Endometrium (tissue), 2 donors: ENCODE data around the gene SEPTIN6.
"Not testable (repeated sequence)": the region's sequence is repeated elsewhere in the genome, so short reads cannot be mapped to it uniquely, and the experiment has no call there.

Experiments
- FAIRE-seq: peaks from 2 replicates; lab custom pipeline; 2012; peaks lifted over from hg19 to GRCh38; lab: Jason Lieb, UNC
- donor health status: control.
- donor health status: control.

SEPTIN6 gene

GRCh38 chrX:119690921-119691716, 1.8 kb downstream of the SEPTIN6 start:
- no peak for FAIRE-seq

GRCh38 chrX:119688911-119689321, 4.1 kb downstream of the SEPTIN6 start:
- no peak for FAIRE-seq

DNA sequence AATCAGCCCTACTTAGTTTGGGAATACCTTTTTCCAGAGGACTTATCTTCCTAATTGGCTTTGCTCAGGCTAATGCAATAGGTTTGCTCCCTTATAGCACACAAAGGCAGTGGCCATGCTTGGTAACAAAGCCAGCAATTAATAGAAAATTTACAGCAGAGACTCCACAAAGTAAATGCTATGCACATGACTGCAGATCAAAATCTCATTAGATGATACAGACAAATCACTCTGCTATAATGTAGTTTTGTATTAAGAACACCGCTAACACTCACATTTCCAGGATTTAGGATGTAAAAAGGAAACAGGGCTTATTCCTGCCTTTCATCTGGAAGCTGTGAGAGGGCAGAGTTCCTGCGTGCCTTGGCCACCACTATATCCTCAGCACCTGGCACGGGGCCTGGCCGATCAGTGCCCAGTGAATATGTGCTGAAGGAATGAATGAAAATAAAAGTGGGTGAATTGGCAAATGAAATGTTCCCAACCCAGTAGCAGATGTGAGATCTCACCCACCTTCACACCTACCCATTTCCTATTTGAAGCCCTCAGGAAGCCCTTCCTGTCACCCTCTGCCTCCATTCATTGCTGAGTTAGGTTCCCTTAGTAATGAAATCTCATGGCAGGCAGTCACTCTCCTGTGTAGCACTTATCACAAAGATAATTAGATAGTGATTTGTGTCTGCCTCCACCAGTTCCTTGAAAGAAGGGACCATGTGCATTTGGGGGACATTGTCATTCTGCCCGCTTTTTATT, 5.1 kb downstream of the SEPTIN6 start:
- no peak for FAIRE-seq

- FAIRE-seq = no peak
These were observed 6.8 kb downstream of the SEPTIN6 start for GRCh38 chrX:119686087-119686691.

DNA sequence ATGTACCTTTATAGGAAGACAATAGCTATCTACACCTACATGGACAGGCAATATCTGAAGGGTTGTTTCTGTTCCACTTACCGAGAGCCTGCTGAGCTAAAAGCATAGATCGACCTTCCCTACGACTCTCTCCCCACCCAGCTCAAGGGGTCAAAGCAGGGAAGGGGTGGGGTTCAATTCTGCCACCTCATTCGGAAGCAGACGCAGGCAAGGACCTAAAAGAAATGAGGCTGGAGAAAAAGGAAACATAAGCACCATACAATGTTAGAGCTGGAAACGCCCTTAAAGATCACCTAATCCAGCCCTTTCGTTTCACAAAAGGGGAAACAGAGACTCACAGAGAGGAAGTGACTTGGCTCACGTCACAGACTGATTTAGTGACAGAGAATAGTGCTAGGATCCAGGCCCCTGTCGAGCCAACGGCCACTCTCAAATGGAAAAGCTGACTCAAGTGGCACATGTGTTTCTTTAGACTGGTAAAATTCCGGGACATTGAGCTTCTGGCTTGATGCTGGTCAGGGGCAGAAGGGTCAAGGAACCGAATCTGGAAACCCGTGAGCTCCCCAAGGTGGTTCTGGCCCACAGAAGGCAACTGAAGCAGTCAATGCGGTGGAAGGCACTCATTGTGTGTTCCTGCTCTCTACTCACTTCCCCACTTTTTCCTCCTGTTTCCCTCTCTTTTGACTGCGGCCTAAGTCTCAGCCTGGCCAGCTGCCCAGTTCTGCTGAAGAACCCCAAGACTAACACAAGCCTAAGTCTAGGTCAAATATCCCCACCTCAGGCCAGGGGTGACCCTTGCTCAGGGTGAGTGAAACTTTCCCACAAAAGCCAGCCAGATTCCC, 7.5 kb downstream of the SEPTIN6 start:
- FAIRE-seq = no peak

DNA sequence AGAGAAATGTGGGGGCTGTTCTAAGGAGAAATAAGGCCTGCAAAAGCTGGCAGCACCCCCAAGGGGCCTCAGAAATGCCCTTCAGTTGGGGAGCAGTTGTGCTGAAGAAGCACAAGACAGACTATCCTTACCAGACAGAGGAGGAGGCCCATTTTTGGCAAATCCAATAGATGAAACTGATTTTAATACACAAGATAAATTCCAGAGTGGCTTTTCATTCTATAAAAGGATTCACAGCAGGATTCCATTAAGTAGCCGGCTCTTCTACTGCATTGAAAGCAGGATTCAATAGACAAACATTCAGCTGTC, 8.1 kb downstream of the SEPTIN6 start:
- no peak for FAIRE-seq

GRCh38 chrX:119684312-119684711, 8.7 kb downstream of the SEPTIN6 start:
- FAIRE-seq = not testable (repeated sequence)

- no peak for FAIRE-seq
These were observed 10.7 kb downstream of the SEPTIN6 start for GRCh38 chrX:119682019-119682989.

DNA sequence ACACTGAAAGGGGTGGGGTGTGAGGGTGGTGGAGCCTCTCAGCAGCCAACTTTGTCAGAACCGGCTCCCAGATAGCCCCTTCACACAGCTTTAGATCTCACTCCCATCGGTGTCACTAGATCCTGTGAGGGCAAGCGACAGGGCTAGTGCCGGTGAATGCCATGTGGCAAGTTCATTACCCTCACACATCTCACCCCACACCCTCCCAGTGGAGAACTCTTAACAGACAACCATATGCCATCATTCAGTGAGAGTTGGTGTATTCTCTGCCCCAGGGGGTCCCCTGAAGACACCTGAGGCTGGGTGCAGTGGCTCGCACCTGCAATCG, 15.3 kb downstream of the SEPTIN6 start:
- no peak for FAIRE-seq

DNA sequence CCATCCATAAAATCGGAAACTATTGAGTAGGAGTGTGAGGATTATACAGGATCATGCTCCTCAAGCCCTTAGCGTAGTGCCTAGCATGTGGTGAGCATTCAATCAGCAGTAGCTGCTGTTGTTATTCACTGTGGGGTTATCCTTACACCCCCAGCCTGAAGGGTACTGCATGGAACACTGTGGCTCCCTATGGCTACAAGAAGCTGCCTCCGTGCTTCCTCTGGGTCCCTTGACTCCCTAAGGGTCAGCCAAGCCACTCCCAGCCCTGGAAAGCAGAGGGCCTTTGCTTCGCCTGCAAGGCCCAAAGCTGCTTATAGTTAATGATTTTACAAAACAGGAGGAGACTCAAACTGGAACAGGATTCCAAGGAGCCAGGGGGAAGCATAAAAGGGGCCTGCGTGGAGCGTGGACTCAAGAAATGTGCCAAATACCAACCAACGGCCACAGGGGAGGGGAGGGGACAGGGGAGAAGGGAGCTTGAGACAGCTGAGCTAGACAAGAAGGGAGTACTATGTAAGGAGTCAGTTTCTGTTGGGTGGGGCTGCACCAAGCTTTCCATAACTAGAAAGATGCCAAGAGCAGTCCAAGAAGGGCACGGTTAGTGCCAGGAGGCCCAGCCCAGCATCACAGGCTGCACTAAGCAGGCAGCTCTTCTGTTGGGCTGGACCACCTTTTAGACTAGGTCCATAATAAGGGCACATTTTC, 15.9 kb downstream of the SEPTIN6 start:
- no peak for FAIRE-seq

GRCh38 chrX:119673336-119673735, 19.6 kb downstream of the SEPTIN6 start:
- no peak for FAIRE-seq

GRCh38 chrX:119672426-119672825, 20.5 kb downstream of the SEPTIN6 start:
- no peak for FAIRE-seq

DNA sequence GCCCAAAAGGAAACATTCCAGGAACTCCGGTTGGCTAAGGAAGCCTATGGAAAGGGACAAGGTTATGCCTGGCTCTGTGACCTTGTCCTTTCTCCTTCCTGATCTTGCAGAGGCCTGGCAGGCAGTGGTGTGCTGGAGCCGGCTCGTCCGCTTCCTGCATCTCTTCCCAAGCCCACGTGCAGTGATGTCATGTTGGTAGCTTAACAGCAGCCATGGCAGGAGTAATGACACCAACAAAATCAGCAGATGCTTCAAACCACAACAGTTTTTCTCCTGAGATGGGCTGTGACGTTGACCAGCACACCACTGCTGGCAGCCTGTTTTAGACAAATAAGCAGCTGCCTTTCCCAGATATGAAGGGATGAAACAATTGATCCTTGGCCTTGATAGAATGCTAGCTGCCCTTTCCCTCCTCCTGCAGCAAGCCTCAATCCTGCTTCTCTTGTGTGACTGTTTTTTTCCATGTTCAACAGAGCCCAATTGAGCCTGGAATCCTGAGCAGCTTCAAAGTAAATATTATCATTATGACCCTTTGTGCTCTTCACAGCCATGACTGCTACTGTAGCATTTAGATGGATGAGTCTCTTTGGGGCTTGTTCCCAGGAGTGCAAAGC, 23.4 kb downstream of the SEPTIN6 start:
- FAIRE-seq = no peak

DNA sequence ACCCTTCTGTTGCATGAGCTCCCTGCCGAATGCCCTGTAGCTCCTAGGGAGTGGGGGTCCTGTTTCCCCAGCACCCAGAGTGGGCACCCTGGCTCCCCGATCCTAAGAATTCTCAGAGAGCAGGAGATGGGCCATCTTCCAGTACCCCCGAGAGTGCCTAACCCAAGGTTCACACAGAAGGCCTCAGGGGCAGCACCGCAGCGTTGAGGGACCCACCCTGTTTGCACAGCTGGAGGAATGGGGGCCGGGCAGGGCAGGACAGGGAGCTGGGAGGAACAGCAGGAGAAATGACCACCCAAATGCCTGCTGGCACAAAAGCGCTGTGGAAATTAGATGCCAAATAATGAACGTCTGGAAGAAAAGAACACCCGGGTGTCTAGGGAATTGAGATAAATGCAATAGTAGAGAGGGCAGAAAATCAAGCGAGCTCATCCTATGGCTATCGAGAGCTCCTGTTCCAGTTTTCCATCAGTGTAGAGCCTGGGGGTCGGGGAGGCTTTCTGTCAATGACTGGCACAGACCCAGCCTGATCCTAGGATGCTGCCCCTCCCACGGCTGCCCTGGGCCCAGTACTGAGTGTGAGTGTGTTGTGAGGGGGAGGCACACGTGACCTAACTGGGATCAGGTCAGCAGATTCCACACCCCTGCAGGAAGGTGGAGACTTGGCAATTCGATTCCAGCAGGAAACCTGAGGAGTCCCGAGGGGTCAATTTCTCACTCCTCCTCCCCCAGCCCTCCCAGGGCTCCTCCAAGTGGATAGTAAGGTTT, 25.7 kb downstream of the SEPTIN6 start:
- FAIRE-seq = no peak

GRCh38 chrX:119664877-119665276, 28.1 kb downstream of the SEPTIN6 start:
- not testable (repeated sequence) for FAIRE-seq

DNA sequence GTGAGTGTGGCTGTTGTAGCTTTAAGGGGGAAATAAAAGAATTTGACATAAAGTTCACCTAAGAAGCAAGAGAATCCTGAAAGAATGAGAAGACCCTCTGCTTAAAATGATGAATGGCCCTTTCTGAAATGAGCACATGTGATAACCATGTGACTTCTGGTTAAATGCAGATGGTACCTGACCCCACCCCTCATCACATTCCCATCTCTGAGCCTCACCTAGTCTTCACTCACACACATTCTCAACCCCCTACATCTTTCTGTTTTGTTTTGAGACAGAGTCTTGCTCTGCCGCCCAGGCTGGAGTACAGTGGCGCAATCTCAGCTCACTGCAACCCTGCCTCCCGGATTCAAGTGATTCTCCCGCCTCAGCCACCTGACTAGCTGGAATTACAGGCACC, 31.5 kb downstream of the SEPTIN6 start:
- no peak for FAIRE-seq

GRCh38 chrX:119659522-119659921, 33.4 kb downstream of the SEPTIN6 start:
- FAIRE-seq = no peak

DNA sequence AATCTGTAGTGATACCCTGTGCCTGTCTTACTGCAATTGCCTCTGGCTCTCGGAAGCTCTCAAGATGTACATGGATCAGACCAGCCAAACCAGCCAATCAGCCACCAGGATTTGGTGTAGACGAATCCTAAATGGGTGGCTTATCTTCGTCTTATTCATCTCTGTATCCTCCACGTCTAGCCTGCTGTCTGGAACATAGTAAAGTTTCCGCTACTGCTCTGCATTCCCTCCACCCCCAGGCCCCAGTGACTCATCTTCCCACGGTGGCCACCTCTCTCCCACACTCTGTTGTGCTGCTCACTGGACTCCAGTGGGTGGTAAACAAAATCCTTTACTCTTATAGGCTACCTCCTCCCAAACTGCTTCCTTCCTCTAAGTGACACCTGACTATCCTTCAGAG, 37.8 kb downstream of the SEPTIN6 start:
- no peak for FAIRE-seq

- no peak for FAIRE-seq
These were observed 38.8 kb downstream of the SEPTIN6 start for GRCh38 chrX:119654112-119654531.

DNA sequence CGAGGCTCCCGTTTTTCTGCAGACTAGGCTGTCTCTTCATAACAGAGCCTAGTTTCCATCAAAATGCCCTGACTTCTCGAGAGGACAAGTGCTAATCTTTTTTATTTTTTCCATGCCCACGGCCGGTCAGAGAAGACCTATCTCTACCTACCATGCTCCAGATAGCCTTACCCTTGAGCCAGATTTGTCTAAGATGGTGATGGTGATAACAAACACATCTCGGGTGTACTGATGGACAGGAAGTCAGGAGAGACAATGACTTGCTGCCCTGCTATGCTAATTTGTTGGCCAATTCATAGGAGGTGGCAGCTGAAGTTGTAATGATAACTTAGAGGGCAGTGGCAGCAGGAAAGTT, 44.6 kb downstream of the SEPTIN6 start:
- no peak for FAIRE-seq
